ENCODE measurements around the gene STMN3.
A peak's percentile ranks its signal among the peaks of the same experiment; 100 is the strongest.
"Not testable (repeated sequence)": the region's sequence is repeated elsewhere in the genome, so short reads cannot be mapped to it uniquely, and the experiment has no call there.

STMN3 gene

GRCh38 chr20:63665708-63666107 is 12.5 kb upstream of the STMN3 start:
- Histone ChIP-seq H3K36me3 (ENCODE audit: insufficient read depth, low read length) (peaks cover 57% of the 10 kb centered on the region), H3K9me3 (replicated peaks; ENCODE audit: low read length) (no peaks in the 10 kb centered on the region), H3K27me3 (ENCODE audit: control insufficient read depth, insufficient read depth, low read length) (no peaks in the 10 kb centered on the region), H3K9ac (ENCODE audit: low read depth, low read length) (no peak overlapping the region), H3K4me1 (ENCODE audit: control insufficient read depth, insufficient read depth, low read length) (no peaks in the 10 kb centered on the region), H3K4me3 (ENCODE audit: low read length) (no peak overlapping the region), H3K4me2 (ENCODE audit: low read length) (no peak overlapping the region)

GRCh38 chr20:63664861-63665594 is 11.8 kb upstream of the STMN3 start:
- no peaks in the 10 kb centered on the region for H3K27me3 ChIP-seq (ENCODE audit: control insufficient read depth, insufficient read depth, low read length)
- H3K9me3 ChIP-seq (replicated peaks; ENCODE audit: low read length) = no peaks in the 10 kb centered on the region
- no peak overlapping the region for H3K9ac ChIP-seq (ENCODE audit: low read depth, low read length)
- H3K36me3 ChIP-seq (ENCODE audit: insufficient read depth, low read length) = peaks cover 60% of the 10 kb centered on the region
- no peak overlapping the region for H3K4me3 ChIP-seq (ENCODE audit: low read length)
- H3K4me2 ChIP-seq (ENCODE audit: low read length) = no peak overlapping the region
- no peaks in the 10 kb centered on the region for H3K4me1 ChIP-seq (ENCODE audit: control insufficient read depth, insufficient read depth, low read length)

DNA sequence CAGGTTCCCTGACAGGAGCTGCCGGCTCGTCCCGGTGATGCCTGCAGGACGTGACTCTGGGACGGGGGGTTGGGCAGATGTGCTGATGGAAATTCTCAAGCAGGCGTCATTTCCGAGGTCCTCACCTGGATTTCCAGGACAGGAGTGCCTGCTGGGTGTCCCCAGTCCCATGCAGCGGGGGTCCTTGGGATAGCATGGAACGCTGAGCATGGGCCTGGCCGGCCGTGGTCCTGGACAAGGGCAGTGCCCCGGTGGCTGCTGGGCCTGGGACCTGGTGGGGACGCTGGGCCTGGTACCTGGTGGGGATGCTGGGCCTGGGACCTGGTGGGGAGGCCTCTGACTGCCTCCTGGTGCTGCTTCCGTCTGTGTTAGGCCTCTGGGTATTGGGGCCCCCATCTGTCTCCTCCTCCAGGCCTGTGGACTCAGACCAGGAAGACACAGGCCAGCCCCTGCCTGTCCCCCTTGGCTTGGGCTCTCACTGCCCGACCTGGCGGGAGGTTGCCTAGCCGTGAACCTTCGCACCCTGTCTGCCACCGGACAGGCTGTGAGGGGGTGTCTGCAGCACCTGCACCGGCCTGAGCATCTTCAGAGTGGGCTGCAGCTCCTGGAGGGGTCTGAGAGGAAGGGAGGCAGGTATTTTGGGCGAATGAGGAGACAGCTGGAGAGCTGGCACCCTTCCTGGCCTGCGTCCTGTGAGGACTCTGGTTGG is 11.1 kb upstream of the STMN3 start:
- H3K9ac ChIP-seq (ENCODE audit: low read depth, low read length) = no peak overlapping the region
- peaks cover 60% of the 10 kb centered on the region for H3K36me3 ChIP-seq (ENCODE audit: insufficient read depth, low read length)

DNA sequence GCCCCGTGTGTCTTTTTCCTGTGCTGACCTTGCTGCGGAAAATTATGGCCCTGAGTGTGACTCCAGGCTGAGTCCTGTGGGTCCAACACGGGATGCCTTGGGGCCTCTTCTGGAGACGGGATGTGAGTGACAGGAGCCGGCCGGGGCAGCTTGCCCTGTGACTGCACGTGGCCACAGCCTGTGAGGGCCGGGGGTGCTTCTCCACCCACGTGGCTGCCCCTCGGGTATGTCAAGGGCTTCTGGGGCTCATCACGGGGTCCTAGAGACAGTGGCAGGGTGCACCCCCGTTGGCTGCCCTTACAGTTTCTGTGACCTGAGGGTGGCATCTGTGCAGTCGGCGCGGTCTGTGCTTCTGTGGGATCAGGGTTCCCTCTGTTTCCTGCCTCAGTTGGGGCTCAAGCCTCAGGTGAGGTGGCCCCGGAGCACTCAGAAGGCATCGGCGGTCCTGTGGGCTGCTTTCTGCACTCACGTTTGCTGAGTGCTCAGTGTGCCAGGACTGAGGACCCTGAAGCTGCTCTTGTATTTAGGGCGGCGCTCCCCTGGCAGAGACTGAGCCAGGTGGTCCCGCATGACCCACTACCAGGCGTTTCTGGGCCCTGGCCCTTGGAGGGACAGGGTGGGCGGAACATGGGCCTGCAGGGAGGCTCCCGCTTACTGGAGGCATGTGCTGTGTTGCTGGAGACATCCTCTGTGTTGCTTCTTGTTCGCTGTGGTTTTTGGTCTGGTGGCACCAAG is 10.3 kb upstream of the STMN3 start:
- H3K27me3 ChIP-seq (ENCODE audit: control insufficient read depth, insufficient read depth, low read length) = no peaks in the 10 kb centered on the region
- H3K9ac ChIP-seq (ENCODE audit: low read depth, low read length) = no peak overlapping the region
- no peaks in the 10 kb centered on the region for H3K9me3 ChIP-seq (replicated peaks; ENCODE audit: low read length)
- H3K4me3 ChIP-seq (ENCODE audit: low read length) = no peak overlapping the region
- no peak overlapping the region for H3K4me2 ChIP-seq (ENCODE audit: low read length)
- H3K36me3 ChIP-seq (ENCODE audit: insufficient read depth, low read length) = peaks cover 57% of the 10 kb centered on the region
- H3K4me1 ChIP-seq (ENCODE audit: control insufficient read depth, insufficient read depth, low read length) = peaks cover 9% of the 10 kb centered on the region

More for the DNA sequence above, 11.1 kb upstream of the STMN3 start:
- Histone ChIP-seq H3K4me2 (ENCODE audit: low read length) (no peak overlapping the region), H3K27me3 (ENCODE audit: control insufficient read depth, insufficient read depth, low read length) (no peaks in the 10 kb centered on the region), H3K4me1 (ENCODE audit: control insufficient read depth, insufficient read depth, low read length) (peaks cover 4% of the 10 kb centered on the region), H3K9me3 (replicated peaks; ENCODE audit: low read length) (no peaks in the 10 kb centered on the region), H3K4me3 (ENCODE audit: low read length) (no peak overlapping the region)

- peaks cover 57% of the 10 kb centered on the region for H3K36me3 ChIP-seq (ENCODE audit: insufficient read depth, low read length)
- no peak overlapping the region for H3K4me2 ChIP-seq (ENCODE audit: low read length)
- peaks cover 10% of the 10 kb centered on the region for H3K4me1 ChIP-seq (ENCODE audit: control insufficient read depth, insufficient read depth, low read length)
- no peak overlapping the region for H3K9ac ChIP-seq (ENCODE audit: low read depth, low read length)
- H3K4me3 ChIP-seq (ENCODE audit: low read length) = no peak overlapping the region
- no peaks in the 10 kb centered on the region for H3K27me3 ChIP-seq (ENCODE audit: control insufficient read depth, insufficient read depth, low read length)
- H3K9me3 ChIP-seq (replicated peaks; ENCODE audit: low read length) = no peaks in the 10 kb centered on the region
These were observed 9.6 kb upstream of the STMN3 start for GRCh38 chr20:63662813-63663189.

GRCh38 chr20:63661959-63662812 is 9.0 kb upstream of the STMN3 start:
- Histone ChIP-seq H3K9me3 (replicated peaks; ENCODE audit: low read length) (no peaks in the 10 kb centered on the region), H3K4me1 (ENCODE audit: control insufficient read depth, insufficient read depth, low read length) (peaks cover 17% of the 10 kb centered on the region), H3K4me3 (ENCODE audit: low read length) (no peak overlapping the region), H3K4me2 (ENCODE audit: low read length) (no peak overlapping the region), H3K27me3 (ENCODE audit: control insufficient read depth, insufficient read depth, low read length) (no peaks in the 10 kb centered on the region), H3K36me3 (ENCODE audit: insufficient read depth, low read length) (peaks cover 50% of the 10 kb centered on the region), H3K9ac (ENCODE audit: low read depth, low read length) (no peak overlapping the region)

DNA sequence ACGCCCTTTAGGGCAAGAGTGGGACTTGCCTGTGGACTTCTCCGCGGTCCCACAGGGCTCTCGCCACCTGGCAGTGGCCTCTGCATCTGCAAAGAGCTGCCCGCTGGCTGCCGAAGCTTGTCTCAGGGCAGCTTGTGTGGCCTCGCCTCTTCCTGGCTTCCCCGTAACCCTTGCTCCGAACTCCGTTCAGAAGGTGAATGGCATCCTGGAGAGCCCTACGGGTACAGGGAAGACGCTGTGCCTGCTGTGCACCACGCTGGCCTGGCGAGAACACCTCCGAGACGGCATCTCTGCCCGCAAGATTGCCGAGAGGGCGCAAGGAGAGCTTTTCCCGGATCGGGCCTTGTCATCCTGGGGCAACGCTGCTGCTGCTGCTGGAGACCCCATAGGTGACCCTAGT is 7.9 kb upstream of the STMN3 start:
- H3K27me3 ChIP-seq (ENCODE audit: control insufficient read depth, insufficient read depth, low read length) = no peaks in the 10 kb centered on the region
- H3K36me3 ChIP-seq (ENCODE audit: insufficient read depth, low read length) = peaks cover 44% of the 10 kb centered on the region
- H3K4me2 ChIP-seq (ENCODE audit: low read length) = no peak overlapping the region
- H3K4me1 ChIP-seq (ENCODE audit: control insufficient read depth, insufficient read depth, low read length) = peaks cover 19% of the 10 kb centered on the region
- no peak overlapping the region for H3K4me3 ChIP-seq (ENCODE audit: low read length)
- no peaks in the 10 kb centered on the region for H3K9me3 ChIP-seq (replicated peaks; ENCODE audit: low read length)
- H3K9ac ChIP-seq (ENCODE audit: low read depth, low read length) = no peak overlapping the region

DNA sequence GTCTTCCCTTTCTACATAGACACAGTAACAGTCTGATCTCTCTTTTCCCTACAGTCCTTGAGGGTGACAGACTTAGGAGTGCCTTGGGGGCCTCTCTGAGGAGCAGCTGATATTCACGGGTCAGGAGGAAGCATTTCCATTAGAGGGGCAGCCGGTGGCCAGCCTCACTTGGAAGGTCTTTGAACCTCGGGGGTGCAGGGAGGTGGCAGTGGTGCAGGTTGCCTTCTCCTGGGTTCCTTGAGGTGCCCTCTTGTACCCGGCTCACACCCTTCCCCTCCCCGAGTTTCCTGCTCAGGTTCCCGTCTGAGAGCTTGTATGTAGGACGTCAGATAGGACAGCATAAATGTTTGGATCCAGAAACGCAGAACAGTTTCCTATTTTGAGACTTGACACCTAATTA is 7.4 kb upstream of the STMN3 start:
- Histone ChIP-seq H3K9me3 (replicated peaks; ENCODE audit: low read length) (no peaks in the 10 kb centered on the region), H3K36me3 (ENCODE audit: insufficient read depth, low read length) (peaks cover 39% of the 10 kb centered on the region)

GRCh38 chr20:63660174-63660573 is 7.0 kb upstream of the STMN3 start:
- H3K9ac ChIP-seq (ENCODE audit: low read depth, low read length); H3K4me2 ChIP-seq (ENCODE audit: low read length); H3K9me3 ChIP-seq (replicated peaks; ENCODE audit: low read length); H3K4me3 ChIP-seq (ENCODE audit: low read length); H3K27me3 ChIP-seq (ENCODE audit: control insufficient read depth, insufficient read depth, low read length): not testable (repeated sequence)
- Histone ChIP-seq H3K4me1 (ENCODE audit: control insufficient read depth, insufficient read depth, low read length) (peaks cover 19% of the 10 kb centered on the region), H3K36me3 (ENCODE audit: insufficient read depth, low read length) (peaks cover 38% of the 10 kb centered on the region)

More for the DNA sequence above, 7.4 kb upstream of the STMN3 start:
- Histone ChIP-seq H3K27me3 (ENCODE audit: control insufficient read depth, insufficient read depth, low read length) (no peaks in the 10 kb centered on the region), H3K9ac (ENCODE audit: low read depth, low read length) (no peak overlapping the region), H3K4me1 (ENCODE audit: control insufficient read depth, insufficient read depth, low read length) (peaks cover 19% of the 10 kb centered on the region), H3K4me3 (ENCODE audit: low read length) (no peak overlapping the region), H3K4me2 (ENCODE audit: low read length) (no peak overlapping the region)

- H3K4me3 ChIP-seq (ENCODE audit: low read length) = peak overlapping the region; percentile 99
- H3K9me3 ChIP-seq (replicated peaks; ENCODE audit: low read length) = no peaks in the 10 kb centered on the region
- peaks cover 38% of the 10 kb centered on the region for H3K36me3 ChIP-seq (ENCODE audit: insufficient read depth, low read length)
- peak overlapping the region; percentile 91 for H3K9ac ChIP-seq (ENCODE audit: low read depth, low read length)
- H3K4me1 ChIP-seq (ENCODE audit: control insufficient read depth, insufficient read depth, low read length) = peaks cover 19% of the 10 kb centered on the region
- H3K27me3 ChIP-seq (ENCODE audit: control insufficient read depth, insufficient read depth, low read length) = no peaks in the 10 kb centered on the region
- peak overlapping the region; percentile 97 for H3K4me2 ChIP-seq (ENCODE audit: low read length)
These were observed 6.1 kb upstream of the STMN3 start for GRCh38 chr20:63659370-63659769.

DNA sequence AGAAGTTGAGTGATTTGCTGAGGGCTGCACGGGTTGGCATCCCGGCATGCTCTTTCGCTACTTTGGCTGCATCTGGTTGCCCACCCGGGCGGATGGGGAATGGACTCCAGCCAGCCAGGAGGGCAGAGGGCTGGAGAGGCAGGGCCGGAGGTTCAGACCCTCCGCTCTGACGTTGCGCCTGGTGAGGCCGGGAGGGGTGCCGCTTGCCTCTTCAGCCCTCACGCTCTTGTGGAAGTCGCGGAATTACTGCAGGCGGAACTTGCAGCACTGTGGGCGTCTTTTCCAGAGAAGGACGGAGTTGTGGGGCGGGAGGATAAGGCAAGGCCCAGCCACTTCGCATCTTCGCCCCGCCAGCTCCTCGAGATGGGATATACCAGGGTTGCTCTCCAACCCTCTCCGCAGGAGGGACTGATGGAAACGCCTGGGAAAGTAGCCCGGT is 5.5 kb upstream of the STMN3 start:
- no peaks in the 10 kb centered on the region for H3K9me3 ChIP-seq (replicated peaks; ENCODE audit: low read length)
- H3K4me3 ChIP-seq (ENCODE audit: low read length) = peak overlapping the region; percentile 99
- no peaks in the 10 kb centered on the region for H3K27me3 ChIP-seq (ENCODE audit: control insufficient read depth, insufficient read depth, low read length)
- H3K4me2 ChIP-seq (ENCODE audit: low read length) = peak overlapping the region; percentile 97
- H3K36me3 ChIP-seq (ENCODE audit: insufficient read depth, low read length) = peaks cover 32% of the 10 kb centered on the region
- H3K9ac ChIP-seq (ENCODE audit: low read depth, low read length) = peak overlapping the region; percentile 91
- H3K4me1 ChIP-seq (ENCODE audit: control insufficient read depth, insufficient read depth, low read length) = peaks cover 19% of the 10 kb centered on the region

Data from skeletal muscle satellite cell (primary cell).